HG02870 (cell line): ENCODE results near the gene PIK3CD.
"Not testable (repeated sequence)": the region's sequence is repeated elsewhere in the genome, so short reads cannot be mapped to it uniquely, and the experiment has no call there.

Source experiments
- ATAC-seq: cut with Tn5 transposase; IDR thresholded peaks from one replicate; pipeline ENCODE4 v1.9.1; 2021; ENCODE audit warnings: mild to moderate bottlenecking, moderate library complexity; ENCODE audit not compliant: unreplicated experiment

The PIK3CD gene

DNA sequence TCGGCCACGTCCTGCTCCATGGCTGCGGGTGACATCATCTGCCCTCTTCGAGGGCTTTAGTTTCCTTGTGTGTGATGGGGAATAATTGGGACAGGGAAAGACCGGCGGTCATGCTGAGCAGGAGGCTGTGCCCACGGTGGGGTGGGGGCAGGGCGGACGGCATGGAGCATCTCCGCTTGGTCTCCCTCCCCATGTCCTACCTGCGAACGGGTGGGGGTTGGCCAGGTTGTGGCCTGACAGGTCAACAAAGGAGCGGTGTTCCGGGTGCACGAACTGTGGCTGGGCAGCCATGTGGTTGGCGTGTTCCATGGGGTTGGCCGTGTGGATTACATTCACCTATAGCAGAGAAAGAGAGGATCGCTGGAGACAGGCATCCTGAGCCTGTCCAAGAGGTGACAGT lies 80.0 kb downstream of the PIK3CD start:
- ATAC-seq: no peak

DNA sequence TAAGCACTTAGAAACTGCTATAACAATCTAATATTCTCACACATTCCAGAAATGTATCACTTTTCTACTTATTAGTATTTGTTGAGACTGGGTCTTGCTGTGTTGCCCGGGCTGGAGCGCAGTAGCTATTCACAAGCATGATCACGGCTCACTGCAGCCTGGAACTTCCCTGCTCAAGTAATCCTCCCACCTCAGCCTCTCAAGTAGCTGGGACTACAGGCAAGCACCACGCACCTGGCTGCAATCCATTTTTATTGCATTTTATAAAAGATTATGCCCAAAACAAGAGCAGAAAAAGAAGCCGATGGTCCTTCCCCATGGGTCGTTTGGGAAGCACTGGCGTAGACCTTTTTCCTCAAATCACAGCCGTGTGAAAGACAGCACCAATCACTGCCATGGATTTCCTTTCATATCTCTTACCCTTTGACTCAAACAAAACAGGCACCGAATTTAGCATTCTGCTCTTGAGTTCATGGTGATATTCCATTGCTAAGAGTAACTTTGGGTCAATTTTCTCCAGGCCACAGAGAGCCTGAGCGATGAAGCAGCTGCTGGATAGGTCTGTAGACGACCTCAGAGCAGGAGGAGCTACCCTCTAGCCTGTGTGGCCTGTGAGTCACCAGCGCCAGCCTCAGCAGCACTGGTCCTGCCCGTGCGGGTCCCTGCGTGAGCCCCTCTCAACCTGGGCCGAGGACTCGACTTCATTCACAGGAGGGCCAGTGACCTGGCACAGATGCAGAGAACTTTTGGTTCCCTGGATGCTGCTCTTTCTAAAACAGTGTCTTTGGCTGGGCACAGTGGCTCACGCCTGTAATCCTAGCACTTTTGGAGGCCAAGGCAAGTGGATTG lies 80.8 kb downstream of the PIK3CD start:
- no peak for ATAC-seq

DNA sequence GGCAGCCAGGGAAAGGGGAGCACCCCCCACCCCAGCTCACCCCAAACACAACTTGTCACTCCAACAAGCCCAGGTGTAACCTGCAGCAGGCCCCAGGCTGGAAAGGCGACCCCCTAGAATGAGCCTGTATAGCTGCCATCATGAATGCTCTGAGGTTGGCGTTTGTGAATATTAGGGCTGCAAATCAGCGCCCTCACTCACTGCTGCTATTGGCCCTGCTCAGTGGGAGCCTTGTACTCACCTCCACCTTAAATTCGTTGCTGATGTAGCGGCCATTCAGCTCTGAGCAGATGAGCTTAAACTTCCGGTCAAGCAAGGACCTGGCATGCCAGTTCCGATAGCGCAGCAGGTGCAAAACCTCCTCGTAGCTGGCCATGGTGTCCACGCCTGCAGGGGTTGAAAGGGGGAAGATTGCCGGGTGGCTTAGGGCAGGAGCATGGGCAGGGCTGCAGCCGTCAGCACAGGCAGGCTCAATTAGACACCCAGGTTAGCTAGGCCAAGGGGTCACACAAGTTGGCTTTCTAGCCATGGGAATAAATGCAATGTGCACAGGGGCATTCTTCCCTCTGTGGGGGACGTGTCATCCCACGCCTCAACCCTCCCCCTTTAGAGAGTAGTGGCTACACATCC lies 81.7 kb downstream of the PIK3CD start:
- ATAC-seq: no peak

GRCh38 chr1:9735800-9736199 lies 84.3 kb downstream of the PIK3CD start:
- ATAC-seq: no peak

- ATAC-seq: no peak
Measured at GRCh38 chr1:9736241-9736640, 84.7 kb downstream of the PIK3CD start.

DNA sequence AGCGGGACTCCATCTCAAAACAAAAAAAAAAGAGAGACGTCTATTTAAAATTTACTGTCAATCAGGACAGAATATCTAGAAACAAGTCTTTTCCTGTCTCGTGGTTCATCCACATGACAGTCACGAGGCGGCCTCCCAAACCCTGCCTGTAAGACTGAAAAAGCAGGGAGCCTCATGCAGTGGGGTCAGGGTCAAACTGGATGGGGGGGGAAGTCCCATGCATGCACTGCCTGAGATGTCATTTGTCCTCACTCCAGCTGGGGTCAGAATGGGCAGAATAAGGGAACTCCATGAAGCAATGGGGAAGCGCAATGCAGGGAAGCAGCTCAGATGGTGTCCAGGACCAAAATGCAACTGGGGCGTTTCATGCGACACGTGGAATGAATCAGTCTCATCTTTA lies 85.5 kb downstream of the PIK3CD start:
- ATAC-seq: no peak

GRCh38 chr1:9737671-9738070 lies 86.1 kb downstream of the PIK3CD start:
- ATAC-seq: no peak

DNA sequence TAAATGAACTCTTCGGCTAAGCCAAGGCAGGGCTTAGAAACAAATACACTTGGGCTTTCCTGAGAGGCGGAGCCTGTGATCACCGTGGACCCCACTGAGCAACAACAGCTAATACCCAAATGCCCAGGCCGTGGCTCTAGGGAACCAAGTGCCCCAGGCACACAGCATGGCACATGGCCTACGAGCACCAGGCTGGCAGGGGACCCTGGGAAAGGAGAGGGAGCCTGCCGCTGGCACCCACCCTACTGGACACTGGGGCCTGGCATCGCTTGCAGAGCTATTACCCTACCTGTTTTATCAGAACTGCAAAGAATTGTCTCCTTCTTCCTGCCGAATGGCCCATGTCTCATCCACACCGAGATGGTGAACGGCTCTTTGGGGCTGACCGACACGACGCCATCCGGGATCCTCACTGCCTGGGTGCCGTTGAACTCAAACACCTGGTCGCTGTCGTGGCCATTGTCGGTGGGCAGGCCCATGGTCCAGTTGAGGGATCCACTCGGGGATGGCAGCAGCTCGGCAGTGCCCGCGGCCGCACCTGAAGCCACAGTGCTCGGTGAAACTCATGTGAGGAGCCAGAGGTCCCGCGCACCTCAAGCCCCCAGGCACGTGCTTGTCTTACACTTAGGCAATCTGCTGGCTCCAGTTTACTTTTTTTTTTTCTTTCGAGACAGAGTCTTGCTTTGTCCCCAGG lies 92.7 kb downstream of the PIK3CD start:
- no peak for ATAC-seq

- no peak for ATAC-seq
Measured at GRCh38 chr1:9746211-9746610, 94.7 kb downstream of the PIK3CD start.

- ATAC-seq: no peak
Measured at GRCh38 chr1:9746651-9747050, 95.1 kb downstream of the PIK3CD start.

- ATAC-seq: not testable (repeated sequence)
Measured at GRCh38 chr1:9748391-9748790, 96.9 kb downstream of the PIK3CD start.

DNA sequence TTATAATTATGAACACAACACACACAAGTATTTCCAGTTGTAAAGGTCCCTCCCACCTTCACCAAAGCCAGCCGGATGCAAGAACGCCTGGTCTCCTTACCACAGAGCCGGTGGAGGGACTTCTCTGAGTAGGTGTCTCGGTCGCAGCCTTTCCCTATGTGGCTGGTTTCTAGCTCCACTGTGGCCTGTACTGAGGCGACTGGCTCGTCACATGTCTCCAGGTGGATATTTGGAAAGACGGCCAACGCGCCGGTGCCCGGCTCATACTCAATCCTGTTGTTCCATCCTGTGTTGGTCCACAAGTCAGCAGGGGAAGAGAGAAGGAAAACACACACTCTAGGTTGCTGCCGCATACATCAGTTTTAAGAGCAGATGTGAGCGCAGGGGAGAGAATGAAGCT lies 97.8 kb downstream of the PIK3CD start:
- no peak for ATAC-seq

DNA sequence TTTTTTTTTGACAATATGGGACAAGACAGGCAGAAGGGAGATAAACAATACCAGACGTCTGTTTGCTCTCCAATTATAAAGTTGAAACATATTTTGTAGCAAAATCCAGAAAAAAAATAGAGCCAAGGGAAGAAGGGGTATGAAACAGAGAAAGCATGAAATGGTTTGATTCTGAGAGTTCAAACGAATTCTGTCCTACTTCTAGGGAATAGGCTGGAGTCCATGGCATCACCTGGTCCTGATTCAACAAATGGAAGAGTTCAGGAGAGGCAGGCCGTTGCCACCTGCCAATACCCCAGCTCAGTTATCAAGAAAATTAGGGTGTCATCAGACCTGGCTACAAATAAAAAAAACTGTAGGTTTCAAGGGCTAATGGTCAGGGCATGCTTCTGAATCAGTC lies 100.4 kb downstream of the PIK3CD start:
- ATAC-seq: no peak

DNA sequence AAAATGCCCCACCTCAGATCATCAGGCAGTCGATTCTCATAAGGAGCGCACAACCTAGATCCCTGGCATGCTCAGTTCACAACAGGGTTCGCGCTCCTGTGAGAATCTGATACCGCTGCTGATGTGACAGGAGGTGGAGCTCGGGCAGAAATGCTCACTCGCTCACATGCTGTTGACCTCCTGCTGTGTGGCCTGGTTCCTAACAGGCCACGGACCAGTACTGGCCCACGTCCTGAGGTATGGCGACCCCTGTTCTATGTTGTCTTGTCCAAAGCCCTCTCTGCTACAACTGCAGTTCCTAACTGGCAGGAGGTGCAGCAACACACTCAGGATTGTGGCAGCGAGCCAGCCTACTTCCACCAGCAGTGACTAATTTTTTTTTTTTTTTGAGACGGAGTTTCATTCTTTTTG lies 101.6 kb downstream of the PIK3CD start:
- no peak for ATAC-seq

- ATAC-seq: no peak
Measured at GRCh38 chr1:9755441-9755995, 104.0 kb downstream of the PIK3CD start.

GRCh38 chr1:9758559-9759121 lies 107.1 kb downstream of the PIK3CD start:
- ATAC-seq: no peak

DNA sequence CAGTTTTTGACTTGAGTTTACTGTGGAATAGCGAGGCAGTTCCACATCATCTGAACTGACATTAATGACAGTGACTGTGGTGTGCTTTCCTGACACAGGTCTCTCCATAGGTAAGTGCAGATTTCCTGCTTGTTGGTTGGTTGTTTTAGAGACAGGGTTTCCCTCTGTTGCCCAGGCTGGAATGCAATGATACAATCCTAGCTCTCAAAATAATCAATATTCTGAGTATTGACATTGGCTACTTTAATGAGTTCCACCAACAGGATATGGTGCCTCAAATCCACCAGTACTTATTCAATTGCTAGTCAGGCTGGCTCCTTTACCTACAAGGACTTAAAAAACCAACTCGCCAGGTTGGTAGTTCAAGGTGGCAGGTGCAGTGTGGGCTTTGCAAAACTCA lies 108.4 kb downstream of the PIK3CD start:
- ATAC-seq: no peak

- ATAC-seq: no peak
Measured at GRCh38 chr1:9760824-9761223, 109.3 kb downstream of the PIK3CD start.

DNA sequence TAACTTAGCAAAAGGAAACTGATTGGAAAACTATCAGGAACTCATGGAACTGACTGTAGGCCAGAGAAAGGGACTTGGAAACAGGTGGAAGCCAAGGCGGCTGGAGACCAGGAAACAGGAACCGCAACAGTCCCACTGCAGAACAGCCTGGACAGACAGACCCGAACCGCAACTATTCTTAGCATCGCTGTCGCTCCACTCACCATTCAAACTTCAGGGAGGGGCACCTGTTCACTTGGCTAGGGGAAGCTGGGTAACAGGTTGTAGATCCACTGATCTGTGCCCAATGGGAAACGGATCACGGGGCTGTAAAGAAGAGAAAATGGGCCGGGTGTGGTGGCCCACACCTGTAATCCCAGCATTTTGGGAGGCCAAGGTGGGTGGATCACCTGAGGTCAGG lies 110.3 kb downstream of the PIK3CD start:
- ATAC-seq: no peak

DNA sequence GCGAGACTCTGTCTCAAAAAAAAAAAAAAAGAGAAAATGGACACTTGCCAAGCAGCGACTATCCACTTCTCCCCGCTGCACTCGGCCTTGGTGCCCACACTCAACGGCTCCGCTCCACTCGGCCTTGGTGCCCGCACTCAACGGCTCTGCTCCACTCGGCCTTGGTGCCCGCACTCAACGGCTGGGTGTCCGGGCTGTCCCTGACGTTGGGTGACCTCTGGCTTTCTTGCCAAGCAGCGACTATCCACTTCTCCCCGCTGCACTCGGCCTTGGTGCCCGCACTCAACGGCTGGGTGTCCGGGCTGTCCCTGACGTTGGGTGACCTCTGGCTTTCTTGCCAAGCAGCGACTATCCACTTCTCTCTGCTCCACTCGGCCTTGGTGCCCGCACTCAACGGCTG lies 110.9 kb downstream of the PIK3CD start:
- ATAC-seq: not testable (repeated sequence)

DNA sequence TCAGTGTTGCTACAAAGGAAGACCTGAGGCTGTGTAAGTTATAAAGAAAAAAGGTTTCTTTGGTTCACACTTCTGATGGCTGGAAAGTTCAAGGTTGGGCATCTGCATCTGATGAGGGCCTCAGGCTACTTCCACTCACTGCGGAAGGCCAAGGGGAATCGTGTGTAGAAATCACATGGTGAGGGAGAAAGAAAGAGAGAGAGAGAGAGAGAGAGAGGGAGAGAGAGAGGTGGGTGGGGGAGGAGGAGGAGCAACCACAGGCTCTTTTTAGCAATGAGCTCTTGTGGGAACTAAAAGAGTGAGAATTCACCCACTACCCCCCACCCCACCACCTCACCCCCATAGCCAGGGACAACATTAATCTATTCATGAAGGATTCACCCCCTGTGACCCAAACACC lies 112.4 kb downstream of the PIK3CD start:
- ATAC-seq: no peak
